Measurements from ENCODE around the gene MRPS27.

MRPS27 gene

GRCh38 chr5:72231991-72232703 is 87.9 kb downstream of the MRPS27 start:
- DNase-seq (ENCODE audit: low read depth in 2 of 2): no peak

- no peak for DNase-seq (ENCODE audit: low read depth in 2 of 2)
Measured at GRCh38 chr5:72228960-72229359, 91.1 kb downstream of the MRPS27 start.

DNA sequence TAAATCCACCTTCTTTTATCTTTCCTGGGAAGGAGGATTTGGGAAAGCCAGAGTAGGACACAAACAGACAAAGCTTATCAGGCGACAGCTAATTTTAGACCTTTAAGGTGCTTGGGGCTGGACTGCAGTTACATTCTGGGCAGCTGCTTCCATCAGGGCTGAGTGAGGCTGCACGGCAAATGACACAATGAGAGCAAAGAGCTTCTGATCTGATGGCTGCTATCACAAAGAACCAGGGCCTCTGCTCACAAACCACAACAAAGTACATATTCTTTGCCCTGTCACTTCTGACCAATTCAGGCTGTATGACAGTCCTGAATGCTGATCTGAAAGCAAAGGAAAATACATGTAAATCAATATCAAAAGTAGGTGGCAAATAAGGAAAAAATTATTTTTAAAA is 93.1 kb downstream of the MRPS27 start:
- no peak for DNase-seq (ENCODE audit: low read depth in 2 of 2)

DNA sequence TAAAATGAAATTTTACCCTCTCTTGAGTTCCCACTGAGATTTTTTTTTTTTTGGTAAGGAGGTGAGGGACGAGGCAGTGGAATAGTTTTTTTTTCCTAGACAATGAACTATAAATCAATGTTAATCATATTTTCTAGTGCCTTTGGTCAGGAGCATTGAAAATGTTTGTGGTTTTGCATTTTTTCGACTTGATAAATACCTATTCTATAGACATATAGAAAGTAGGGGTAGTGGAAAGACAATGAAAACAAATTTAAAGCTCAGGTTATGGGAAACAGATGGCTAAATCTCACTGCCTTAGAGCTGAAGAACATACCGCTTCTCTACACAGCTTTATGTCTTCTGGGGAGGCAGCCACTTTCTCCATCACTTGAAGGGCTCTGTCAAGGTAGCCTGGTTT is 94.3 kb downstream of the MRPS27 start:
- no peak for DNase-seq (ENCODE audit: low read depth in 2 of 2)

- DNase-seq (ENCODE audit: low read depth in 2 of 2): no peak
Measured at GRCh38 chr5:72224946-72225463, 95.0 kb downstream of the MRPS27 start.

DNA sequence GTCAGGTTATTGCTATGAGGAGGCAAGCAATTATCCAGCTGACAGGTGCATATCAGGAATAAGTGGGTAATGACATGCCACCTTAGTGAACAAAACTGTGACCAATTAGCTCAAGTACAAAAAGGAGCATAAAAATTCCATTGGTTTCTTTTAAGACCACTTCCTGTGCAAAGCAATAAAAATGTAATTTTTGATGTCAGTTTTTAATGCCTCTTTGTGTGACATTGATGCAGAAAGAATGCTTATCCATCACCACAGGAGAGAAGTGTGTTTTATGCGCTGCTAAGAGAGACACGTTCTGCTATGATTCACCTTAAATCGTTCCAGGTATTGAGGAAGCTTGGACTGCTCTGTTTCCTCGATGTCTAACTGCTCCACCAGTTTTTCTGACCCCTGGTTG is 96.7 kb downstream of the MRPS27 start:
- no peak for DNase-seq (ENCODE audit: low read depth in 2 of 2)

- DNase-seq (ENCODE audit: low read depth in 2 of 2): no peak
Measured at GRCh38 chr5:72222521-72222920, 97.5 kb downstream of the MRPS27 start.

GRCh38 chr5:72221541-72221940 is 98.5 kb downstream of the MRPS27 start:
- DNase-seq (ENCODE audit: low read depth in 2 of 2): no peak

DNA sequence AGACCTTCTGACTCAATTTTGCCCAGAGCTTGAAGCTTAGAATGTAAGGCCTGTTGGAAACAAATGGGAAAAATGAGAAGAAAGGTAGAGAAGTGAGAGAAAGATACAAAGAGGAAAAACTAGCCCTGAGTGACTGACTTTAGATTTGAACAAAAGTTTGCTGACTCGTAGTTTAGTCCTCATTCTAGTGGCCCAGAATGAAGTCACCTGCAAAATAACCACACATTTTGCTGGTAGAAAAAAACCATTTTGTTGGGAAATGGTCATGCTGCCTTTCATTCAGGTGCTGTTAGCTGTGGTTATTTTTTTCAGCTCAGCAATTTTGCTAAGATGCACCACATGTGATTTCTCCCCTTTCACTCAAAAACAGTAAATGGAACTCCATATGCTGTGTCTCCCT is 98.9 kb downstream of the MRPS27 start:
- DNase-seq (ENCODE audit: low read depth in 2 of 2): no peak

GRCh38 chr5:72216756-72217155 is 103.3 kb downstream of the MRPS27 start:
- no peak for DNase-seq (ENCODE audit: low read depth in 2 of 2)

- no peak for DNase-seq (ENCODE audit: low read depth in 2 of 2)
Measured at GRCh38 chr5:72214168-72214567, 105.9 kb downstream of the MRPS27 start.

- no peak for DNase-seq (ENCODE audit: low read depth in 2 of 2)
Measured at GRCh38 chr5:72213482-72213881, 106.6 kb downstream of the MRPS27 start.

GRCh38 chr5:72212171-72212570 is 107.9 kb downstream of the MRPS27 start:
- no peak for DNase-seq (ENCODE audit: low read depth in 2 of 2)

GRCh38 chr5:72210888-72211678 is 109.0 kb downstream of the MRPS27 start:
- no peak for DNase-seq (ENCODE audit: low read depth in 2 of 2)

GRCh38 chr5:72209147-72210115 is 110.6 kb downstream of the MRPS27 start:
- no peak for DNase-seq (ENCODE audit: low read depth in 2 of 2)

- DNase-seq (ENCODE audit: low read depth in 2 of 2): no peak
Measured at GRCh38 chr5:72208324-72208926, 111.6 kb downstream of the MRPS27 start.

DNA sequence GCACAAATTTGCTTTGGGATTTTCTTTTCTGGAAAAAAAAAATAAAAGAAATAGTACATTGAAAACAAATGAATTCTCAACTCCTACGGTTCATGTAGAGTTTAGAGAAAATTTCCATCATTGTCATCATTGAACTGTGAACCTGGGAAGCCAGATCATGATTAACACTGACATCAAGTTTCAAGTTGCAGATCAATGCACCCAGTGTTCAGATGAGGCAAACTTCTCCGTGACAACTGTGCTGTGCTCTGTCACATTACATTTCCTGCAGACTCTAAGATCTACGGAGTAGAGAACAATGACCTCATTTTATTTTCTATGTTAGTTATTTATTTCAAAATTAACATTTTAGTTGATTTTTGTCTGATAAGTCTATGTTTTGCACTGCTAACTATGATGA is 113.0 kb downstream of the MRPS27 start:
- no peak for DNase-seq (ENCODE audit: low read depth in 2 of 2)

DNA sequence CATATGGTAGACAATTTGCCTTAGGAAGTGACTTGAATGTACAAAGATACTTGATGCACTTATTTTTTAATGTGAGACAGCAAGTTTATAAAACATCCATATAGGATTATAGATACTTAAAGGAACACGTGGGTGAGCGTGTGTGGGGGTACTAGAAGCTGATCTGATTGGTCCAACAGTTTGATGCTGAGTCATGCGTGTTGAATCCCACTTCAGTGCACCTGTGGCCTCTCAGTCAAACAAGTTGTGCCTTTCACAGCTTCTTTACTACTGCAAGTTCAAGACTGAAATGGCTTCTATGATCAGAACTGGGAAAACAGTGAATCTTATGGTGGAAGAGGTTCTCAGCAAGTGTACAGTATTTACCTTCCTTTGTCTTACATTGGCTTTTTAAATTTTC is 113.9 kb downstream of the MRPS27 start:
- no peak for DNase-seq (ENCODE audit: low read depth in 2 of 2)

GRCh38 chr5:72205431-72206009 is 114.5 kb downstream of the MRPS27 start:
- no peak for DNase-seq (ENCODE audit: low read depth in 2 of 2)

GRCh38 chr5:72204946-72205345 is 115.1 kb downstream of the MRPS27 start:
- no peak for DNase-seq (ENCODE audit: low read depth in 2 of 2)

DNA sequence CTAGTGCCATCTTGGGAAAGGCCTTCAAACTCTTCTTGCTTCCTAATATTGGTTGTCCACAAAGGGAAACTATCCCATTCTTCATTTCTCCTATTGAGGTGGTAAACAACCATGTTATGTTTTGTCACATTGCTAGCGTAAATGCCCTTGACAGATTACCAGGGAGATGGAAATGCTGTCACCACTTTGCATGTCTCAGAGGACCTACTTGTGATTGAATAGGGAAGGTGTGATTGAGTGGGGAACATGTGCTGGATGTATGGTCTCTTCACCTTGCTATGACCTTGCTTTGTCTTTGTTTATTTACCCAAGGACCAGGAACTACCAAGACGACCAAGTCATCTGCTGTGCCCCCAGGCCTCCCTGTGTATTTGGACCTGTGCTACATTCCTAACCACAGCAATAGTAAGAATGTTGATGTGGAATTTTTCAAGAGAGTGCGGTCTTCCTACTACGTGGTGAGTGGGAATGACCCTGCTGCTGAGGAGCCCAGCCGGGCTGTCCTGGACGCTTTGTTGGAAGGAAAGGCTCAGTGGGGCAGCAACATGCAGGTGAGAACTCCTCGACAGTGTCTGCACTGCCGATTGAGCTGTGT is 116.7 kb downstream of the MRPS27 start:
- DNase-seq (ENCODE audit: low read depth in 2 of 2): no peak
